HG02571 (cell line): ENCODE data around the gene PC.
A peak's percentile ranks its signal among the peaks of the same experiment; 100 is the strongest.

Source experiments
- ATAC-seq: cut with Tn5 transposase; IDR thresholded peaks from one replicate; pipeline ENCODE4 v1.9.1; 2021; ENCODE audit warnings: mild to moderate bottlenecking, moderate library complexity; ENCODE audit not compliant: unreplicated experiment

PC gene

DNA sequence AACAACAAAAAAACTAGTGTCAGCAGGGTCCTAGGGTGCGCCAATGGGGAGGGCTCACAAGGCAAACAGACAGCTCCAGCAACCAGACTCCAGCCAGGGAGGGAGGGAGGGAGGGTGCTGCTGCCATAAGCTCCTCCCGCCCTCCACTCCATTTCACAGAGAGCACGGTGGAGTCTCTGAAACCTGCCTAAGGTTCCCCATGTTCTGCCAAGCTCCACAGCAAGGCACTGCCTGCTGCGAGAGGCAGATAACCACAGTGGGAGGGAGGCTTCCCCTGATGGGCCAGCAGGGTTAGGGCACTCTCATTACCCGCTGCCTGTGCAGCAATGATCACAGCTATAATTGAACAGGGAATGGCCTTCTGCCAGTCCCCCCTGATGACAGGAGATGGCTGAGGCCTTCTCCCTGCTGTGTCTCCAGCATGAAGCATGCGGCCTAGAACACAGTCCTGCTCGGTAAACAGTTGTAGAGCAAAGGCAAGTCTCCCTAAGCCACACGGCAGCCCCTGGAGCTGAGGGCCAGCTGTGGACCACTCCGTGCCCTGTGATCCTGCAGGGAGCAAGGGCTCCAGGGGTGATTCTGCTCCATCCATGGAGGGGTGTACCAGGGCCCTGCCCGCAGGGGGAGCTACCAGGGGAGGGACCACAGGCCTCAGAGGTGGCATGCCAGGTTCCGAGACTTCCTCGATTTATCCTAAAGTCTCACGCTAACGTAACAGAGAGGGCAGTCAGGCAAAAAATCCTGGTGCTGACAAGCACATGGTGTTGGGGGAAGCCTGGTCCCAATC, 42.9 kb downstream of the PC start:
- ATAC-seq = no peak

DNA sequence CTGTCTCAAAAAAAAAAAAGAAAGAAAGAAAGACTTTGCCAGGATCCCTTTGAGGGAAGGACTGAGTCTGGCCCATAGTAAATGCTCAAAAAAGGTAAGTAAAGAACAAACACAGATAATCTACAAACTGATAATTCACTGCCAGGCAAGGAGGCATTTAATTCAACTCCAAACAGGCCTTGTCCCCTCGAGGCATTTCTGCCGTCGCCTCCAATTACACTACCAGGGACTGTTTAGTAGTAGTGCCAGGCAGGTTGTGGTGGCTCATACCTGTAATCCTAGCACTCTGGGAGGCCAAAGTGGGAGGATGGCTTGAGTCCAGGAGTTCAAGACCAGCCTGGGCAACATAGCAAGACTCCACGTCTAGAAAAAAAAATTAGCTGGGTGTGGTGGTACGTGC, 43.7 kb downstream of the PC start:
- ATAC-seq = no peak

GRCh38 chr11:66912911-66913310, 45.3 kb downstream of the PC start:
- ATAC-seq = no peak

- no peak for ATAC-seq
Observed at GRCh38 chr11:66912361-66912760, 45.8 kb downstream of the PC start.

- no peak for ATAC-seq
Observed at GRCh38 chr11:66910669-66911068, 47.5 kb downstream of the PC start.

- ATAC-seq = no peak
Observed at GRCh38 chr11:66910016-66910415, 48.2 kb downstream of the PC start.

- ATAC-seq = no peak
Observed at GRCh38 chr11:66909181-66909580, 49.0 kb downstream of the PC start.

GRCh38 chr11:66907751-66908630, 50.2 kb downstream of the PC start:
- ATAC-seq = no peak

DNA sequence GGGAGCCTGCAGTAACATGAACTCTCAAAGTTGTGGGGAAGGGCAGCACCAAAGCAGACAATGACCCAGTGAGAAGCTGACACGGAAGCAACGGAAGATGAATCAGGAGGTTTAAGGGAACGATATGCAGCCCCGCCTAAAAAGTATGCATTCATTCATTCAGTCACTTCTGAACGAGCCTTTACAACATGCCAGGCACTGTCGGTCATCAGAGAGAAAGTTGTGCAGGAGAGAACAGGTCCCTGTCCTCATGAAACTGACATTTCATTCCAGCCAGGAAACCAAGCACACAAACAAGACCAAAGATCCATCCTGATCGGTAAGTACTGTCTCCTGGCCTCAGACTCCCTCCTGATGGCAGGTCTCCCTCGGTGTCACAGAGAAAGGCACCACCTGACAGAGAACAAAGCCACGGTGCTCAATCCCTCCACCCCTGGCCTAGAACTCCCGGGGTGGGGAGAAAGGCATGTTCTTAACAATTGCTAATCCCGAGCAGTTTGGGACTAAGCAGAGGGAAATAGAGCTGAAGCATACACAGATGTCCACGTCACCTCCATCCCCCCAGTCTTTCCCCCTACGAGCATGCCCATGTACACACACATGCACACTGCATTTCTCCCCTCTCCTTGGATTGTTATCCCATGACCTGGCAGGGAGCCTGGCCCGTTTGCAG, 52.0 kb downstream of the PC start:
- no peak for ATAC-seq

- no peak for ATAC-seq
Observed at GRCh38 chr11:66905631-66906030, 52.6 kb downstream of the PC start.

DNA sequence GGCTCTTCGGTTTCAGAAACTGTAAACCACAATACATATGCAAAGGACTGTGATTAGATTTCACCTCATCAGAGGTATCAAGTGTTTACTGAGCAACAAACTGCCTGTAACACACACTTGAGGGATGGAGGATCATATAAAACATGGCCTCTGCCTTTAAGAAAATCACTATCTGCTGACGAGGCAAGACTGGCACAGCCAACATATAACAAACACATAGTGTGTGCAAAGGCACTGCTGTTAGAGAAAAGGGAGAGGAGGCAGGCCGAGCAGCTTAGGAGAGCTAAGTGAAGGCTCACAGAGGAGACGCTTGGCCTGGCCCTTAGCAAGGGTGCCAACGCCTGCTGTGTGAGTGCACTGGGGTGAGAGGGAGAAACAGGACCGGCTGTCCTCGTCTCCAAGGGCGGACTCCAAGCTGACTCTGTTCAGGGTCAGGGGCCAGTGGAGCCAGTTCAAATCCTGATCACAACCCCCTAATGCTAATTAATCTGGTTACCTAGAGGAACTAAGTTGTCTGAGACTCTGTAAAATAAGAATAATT, 53.1 kb downstream of the PC start:
- no peak for ATAC-seq

DNA sequence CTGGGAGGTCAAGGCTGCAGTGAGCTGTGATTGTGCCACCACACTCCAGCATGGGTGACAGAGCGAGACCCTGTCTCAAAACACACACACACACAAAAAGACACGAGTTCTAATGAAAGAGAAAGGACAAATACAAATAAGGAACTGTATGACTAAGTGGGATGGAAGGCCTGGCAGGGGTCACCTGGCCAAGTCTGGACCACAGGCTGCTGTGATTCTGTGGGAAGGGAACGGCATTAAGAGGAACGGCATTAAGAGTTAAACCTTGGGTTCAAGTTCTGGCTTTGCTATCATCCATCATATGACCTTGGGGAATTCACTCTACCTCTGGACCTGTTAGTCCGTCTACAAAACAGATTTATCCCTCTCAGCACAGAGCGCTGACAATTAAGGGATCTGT, 53.6 kb downstream of the PC start:
- ATAC-seq = no peak

DNA sequence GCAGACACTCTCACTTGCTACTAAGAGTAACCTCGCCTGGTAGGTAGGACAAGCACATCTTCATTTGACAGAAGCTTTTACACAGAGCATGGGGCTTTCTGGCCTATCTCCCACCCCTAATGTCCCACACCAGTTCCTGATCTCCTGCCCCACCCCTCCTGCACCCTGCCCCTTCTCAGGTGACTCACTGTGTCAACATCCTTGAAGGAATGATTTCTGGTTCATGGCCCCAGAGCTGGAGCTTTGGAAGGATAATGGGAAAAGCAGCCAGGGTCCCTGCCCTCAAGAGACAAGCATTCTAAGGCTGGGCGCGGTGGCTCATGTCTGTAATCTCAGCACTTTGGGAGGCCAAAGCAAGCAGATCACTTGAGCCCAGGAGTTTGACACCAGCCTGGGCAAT, 54.1 kb downstream of the PC start:
- no peak for ATAC-seq

DNA sequence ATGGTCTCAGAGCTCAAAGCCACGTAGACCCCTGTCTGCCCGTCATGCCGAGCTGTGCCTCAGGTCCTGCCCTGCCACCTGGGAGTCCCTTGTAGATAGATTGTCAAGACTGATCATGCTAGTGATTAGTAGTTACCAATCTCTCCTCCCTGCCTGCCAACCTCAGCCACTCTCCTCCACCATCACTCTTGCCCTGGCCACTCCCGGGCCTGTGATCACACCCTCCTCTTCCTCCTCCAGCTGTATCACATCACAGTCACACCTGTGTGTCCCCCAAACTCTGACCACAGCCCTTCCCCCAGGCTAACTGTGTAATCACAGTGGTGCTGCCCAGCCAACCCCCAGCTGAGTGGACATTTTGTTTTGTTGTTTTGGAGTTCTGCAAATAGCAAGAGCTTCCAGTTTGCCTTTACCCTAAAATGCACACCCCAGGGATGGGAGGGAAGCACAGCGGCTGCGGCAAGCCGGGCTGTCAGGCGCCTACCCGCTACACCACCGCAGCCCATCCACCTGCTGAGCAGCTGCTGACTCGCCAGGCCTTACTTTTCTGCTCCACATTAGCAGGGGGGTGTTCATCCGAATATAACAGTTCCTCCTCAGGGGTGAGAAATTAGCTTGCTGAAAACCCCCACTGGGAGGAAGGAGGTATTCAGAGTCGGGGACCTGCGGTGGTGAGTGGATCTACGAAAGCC, 55.6 kb downstream of the PC start:
- no peak for ATAC-seq

GRCh38 chr11:66901964-66902390, 56.2 kb downstream of the PC start:
- no peak for ATAC-seq

DNA sequence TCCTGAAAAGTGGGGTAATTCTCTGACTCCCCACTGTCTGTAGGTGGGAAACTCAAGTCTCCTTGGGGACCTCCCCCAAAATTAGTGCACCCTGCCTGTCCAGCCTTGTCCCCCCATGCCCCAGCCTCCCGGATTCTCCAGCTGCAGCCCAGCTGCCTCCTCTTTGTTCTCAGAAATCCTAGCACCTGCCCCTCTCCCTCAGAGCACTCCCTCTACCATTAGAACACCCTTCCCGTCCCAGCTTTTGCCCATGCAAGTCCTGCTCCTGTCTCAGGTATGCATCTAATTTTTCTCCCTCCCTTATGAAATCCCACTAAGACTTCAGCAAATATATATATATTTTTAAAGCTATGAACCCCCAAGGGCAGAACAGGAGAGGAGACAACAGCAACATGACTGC, 64.0 kb downstream of the PC start:
- no peak for ATAC-seq

GRCh38 chr11:66892911-66893310, 65.3 kb downstream of the PC start:
- ATAC-seq = no peak

- peak; percentile 93 for ATAC-seq
Observed at GRCh38 chr11:66891851-66892660, 66.1 kb downstream of the PC start.

DNA sequence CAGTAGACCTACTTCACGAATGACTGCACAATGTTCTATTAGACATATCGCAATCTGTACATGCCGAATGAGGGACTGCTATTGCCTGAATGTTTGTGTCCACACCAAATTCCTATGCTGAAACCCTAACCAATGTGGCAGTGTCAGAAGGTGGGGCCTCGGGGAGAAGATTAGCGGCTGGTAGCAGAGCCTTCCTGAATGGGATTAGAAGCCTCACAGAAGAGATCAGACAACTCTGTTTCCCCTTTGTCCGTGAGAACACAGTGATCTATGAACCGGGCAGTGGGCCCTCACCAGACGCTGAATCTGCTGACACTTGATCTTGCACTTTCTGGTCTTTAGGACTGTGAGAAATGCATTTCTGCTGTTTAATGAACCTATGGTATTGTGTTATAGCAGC, 68.2 kb downstream of the PC start:
- no peak for ATAC-seq

DNA sequence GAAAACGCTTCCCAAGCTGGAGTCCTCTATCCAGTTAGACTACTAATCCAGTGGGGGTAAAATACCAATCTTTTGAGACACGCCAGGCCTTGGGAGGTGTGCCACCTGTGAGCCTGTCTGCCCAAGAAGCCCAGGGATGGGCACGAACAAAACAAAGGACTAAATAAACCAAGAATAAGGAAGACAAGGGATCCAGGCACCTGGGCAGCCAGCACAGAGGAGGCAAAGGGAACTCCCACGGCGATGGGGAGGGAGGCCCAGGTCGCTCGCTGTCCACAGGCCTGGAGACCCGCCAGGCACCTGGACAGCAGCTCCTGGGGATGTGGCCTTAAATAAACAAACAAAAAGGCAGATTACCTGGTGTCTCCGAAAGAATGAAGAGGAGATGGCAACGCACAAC, 69.9 kb downstream of the PC start:
- no peak for ATAC-seq
